GM10248 (cell line): ENCODE results near the gene PCP4.

ENCODE experiments used
- CTCF ChIA-PET: fragments of 300-600 bp; sonication (Branson Sonifier 250); formaldehyde crosslinking; extraction: SDS; loops from one replicate; lab custom pipeline; 2021; ENCODE audit warnings: antibody characterized with exemption; lab: Yijun Ruan, JAX
- POLR2A ChIA-PET: fragments of 350-650 bp; sonication (Branson Sonifier 250); formaldehyde crosslinking; extraction: SDS; loops from one replicate; lab custom pipeline; 2020; ENCODE audit warnings: antibody characterized with exemption; lab: Yijun Ruan, JAX
- DNase-seq: peaks from one replicate; pipeline ENCODE4 v3.0.0; 2012; ENCODE audit errors: extremely low spot score
- CTCF ChIP-seq: IDR thresholded peaks from 2 replicates; pipeline ENCODE4 v1.5.1; 2012; ENCODE audit warnings: mild to moderate bottlenecking, low read depth; ENCODE audit errors: extremely low read depth, missing control alignments, control extremely low read depth

Gene PCP4

GRCh38 chr21:39924577-39925308, 57.5 kb downstream of the PCP4 start:
- DNase-seq = no peak
- ChIA-PET POLR2A (no interaction called here), CTCF (interaction anchor here (0.9 to 1.2 kb wide), 2 partner anchors 9 to 1012 kb away, joined by 3 to 4 read pairs; no protein-coding TSS in a partner anchor)
- TF ChIP-seq CTCF = no peak

DNA sequence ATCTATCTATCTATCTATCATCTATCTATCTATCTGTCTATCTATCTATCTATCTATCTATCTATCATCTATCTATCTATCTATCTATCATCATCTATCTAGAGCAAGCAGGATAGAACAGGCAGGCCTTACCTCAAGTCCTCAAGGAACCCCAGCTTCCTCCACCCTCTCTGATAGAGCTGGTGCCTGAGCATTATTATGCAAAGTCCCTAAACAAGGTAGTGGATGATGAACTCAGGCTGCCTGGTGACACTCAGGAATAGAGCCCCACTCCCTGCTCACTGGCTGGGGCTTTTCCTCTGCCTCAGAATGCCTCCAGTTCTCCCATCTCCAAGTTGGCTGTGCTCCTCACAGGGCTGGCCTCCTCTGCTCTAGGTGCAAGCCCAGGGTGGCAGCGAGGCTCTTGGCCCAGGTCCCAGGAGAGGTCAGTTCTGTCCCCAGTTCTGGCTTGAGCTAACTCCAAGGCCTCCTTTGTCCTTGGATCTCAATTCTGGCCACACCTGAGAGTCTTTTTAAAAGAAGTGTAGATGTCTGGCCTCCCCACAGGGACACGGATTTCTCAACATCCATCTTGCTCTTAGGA, 60.2 kb downstream of the PCP4 start:
- no peak for TF ChIP-seq CTCF
- ChIA-PET POLR2A (no interaction called here), CTCF (no interaction called here)
- DNase-seq = no peak

- TF ChIP-seq CTCF = no peak
- POLR2A ChIA-PET = no interaction called here
- CTCF ChIA-PET = no interaction called here
- DNase-seq = no peak
Observed at GRCh38 chr21:39932335-39932734, 65.1 kb downstream of the PCP4 start.

- POLR2A ChIA-PET = no interaction called here
- CTCF ChIA-PET = no interaction called here
- no peak for TF ChIP-seq CTCF
- DNase-seq = no peak
Observed at GRCh38 chr21:39934895-39935294, 67.7 kb downstream of the PCP4 start.

DNA sequence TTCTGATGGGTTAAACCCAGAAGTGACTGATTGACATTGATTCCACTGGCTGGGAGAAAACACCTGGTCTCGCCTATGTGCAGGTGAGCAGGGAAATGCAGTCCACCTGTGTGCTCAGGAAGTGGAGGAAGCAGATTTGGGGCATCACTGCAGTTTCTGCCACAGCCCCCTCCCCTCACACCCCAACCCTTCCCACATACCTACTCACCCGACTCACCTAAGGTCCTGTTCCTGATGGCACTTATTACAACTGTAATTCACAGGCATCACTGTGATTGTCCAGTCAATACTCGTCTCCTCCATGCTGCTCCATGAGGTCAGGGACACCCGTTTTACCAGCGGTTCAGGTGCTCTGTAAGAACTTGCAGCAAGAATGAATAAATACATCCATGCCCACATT, 68.5 kb downstream of the PCP4 start:
- no peak for DNase-seq
- TF ChIP-seq CTCF = no peak
- ChIA-PET POLR2A (no interaction called here), CTCF (no interaction called here)

- no peak for DNase-seq
- no peak for TF ChIP-seq CTCF
- CTCF ChIA-PET = interaction anchor here (1.1 kb wide), 1 partner anchor 18 kb away, joined by 3 read pairs; no protein-coding TSS in a partner anchor
- POLR2A ChIA-PET = no interaction called here
Observed at GRCh38 chr21:39938086-39938625, 70.9 kb downstream of the PCP4 start.
